ENCODE measurements around the gene TSPO. TPM values are rescaled to one million over a fixed set of nuclear protein-coding genes. Genes with fewer than 3 reads are reported as not detected.

The TSPO gene
- total and polyA plus RNA-seq, 2 of the 13 experiments (the other 11 are each of a cell fraction or from before 2014, with no cell fraction given): 0.46 to 1.4 TPM

GRCh38 chr22:43187171-43188099 is 36.1 kb downstream of the TSPO start (continued):
- TF ChIP-seq ZBTB40 (IDR thresholded peaks at IDR 0.05) (no peak), ZBTB40 (CRISPR knock-in tag; IDR thresholded peaks at IDR 0.05) (peak; percentile 56; the same call in 1 of the 2 replicates), ELF4 (CRISPR knock-in tag; IDR thresholded peaks at IDR 0.05; ENCODE audit: borderline replicate concordance) (no peak), DZIP1 (CRISPR knock-in tag; IDR thresholded peaks at IDR 0.05) (no peak), ZSCAN21 (CRISPR knock-in tag; IDR thresholded peaks at IDR 0.05; ENCODE audit: borderline replicate concordance) (peak; percentile 58; the same call in 1 of the 2 replicates), MEF2D (CRISPR knock-in tag; IDR thresholded peaks at IDR 0.05) (peak; percentile 77; the same call in 1 of the 2 replicates), KAT2B (IDR thresholded peaks at IDR 0.05; ENCODE audit: borderline replicate concordance, low read depth, low read length) (no peak), ZNF841 (CRISPR knock-in tag; IDR thresholded peaks at IDR 0.05; ENCODE audit: borderline replicate concordance) (no peak), DRAP1 (CRISPR knock-in tag; IDR thresholded peaks at IDR 0.05) (peak; percentile 86), GATAD2A (CRISPR knock-in tag; IDR thresholded peaks at IDR 0.05) (peak; percentile 67), ZNF557 (CRISPR knock-in tag; IDR thresholded peaks at IDR 0.05) (no peak)

Measured in HepG2 (cell line).